Measurements from ENCODE around the gene LHX6.

LHX6 gene

GRCh38 chr9:122191584-122191983, 37.2 kb downstream of the LHX6 start:
- no peak for TF ChIP-seq CTCF (conservative IDR thresholded peaks at IDR 0.05; ENCODE audit: low read depth, low read length)
- no peak overlapping the region for H3K4me3 ChIP-seq (ENCODE audit: low read length)
- DNase-seq (ENCODE audit: low read depth) = no peak

- no peak overlapping the region for H3K4me3 ChIP-seq (ENCODE audit: low read length)
- no peak for DNase-seq (ENCODE audit: low read depth)
- no peak for TF ChIP-seq CTCF (conservative IDR thresholded peaks at IDR 0.05; ENCODE audit: low read depth, low read length)
Observed at GRCh38 chr9:122190597-122191381, 38.0 kb downstream of the LHX6 start.

- H3K4me3 ChIP-seq (ENCODE audit: low read length) = no peak overlapping the region
- no peak for DNase-seq (ENCODE audit: low read depth)
- no peak for TF ChIP-seq CTCF (conservative IDR thresholded peaks at IDR 0.05; ENCODE audit: low read depth, low read length)
Observed at GRCh38 chr9:122188369-122188768, 40.4 kb downstream of the LHX6 start.

- no peak for TF ChIP-seq CTCF (conservative IDR thresholded peaks at IDR 0.05; ENCODE audit: low read depth, low read length)
- H3K4me3 ChIP-seq (ENCODE audit: low read length) = no peak overlapping the region
- DNase-seq (ENCODE audit: low read depth) = no peak
Observed at GRCh38 chr9:122186777-122187470, 41.8 kb downstream of the LHX6 start.

- no peak for TF ChIP-seq CTCF (conservative IDR thresholded peaks at IDR 0.05; ENCODE audit: low read depth, low read length)
- no peak overlapping the region for H3K4me3 ChIP-seq (ENCODE audit: low read length)
- no peak for DNase-seq (ENCODE audit: low read depth)
Observed at GRCh38 chr9:122186301-122186700, 42.5 kb downstream of the LHX6 start.

GRCh38 chr9:122184551-122184950, 44.2 kb downstream of the LHX6 start:
- no peak overlapping the region for H3K4me3 ChIP-seq (ENCODE audit: low read length)
- DNase-seq (ENCODE audit: low read depth) = no peak
- no peak for TF ChIP-seq CTCF (conservative IDR thresholded peaks at IDR 0.05; ENCODE audit: low read depth, low read length)

- no peak for DNase-seq (ENCODE audit: low read depth)
- no peak for TF ChIP-seq CTCF (conservative IDR thresholded peaks at IDR 0.05; ENCODE audit: low read depth, low read length)
- no peak overlapping the region for H3K4me3 ChIP-seq (ENCODE audit: low read length)
Observed at GRCh38 chr9:122183501-122183900, 45.3 kb downstream of the LHX6 start.
